ENCODE results near the gene FYB1.

DNA sequence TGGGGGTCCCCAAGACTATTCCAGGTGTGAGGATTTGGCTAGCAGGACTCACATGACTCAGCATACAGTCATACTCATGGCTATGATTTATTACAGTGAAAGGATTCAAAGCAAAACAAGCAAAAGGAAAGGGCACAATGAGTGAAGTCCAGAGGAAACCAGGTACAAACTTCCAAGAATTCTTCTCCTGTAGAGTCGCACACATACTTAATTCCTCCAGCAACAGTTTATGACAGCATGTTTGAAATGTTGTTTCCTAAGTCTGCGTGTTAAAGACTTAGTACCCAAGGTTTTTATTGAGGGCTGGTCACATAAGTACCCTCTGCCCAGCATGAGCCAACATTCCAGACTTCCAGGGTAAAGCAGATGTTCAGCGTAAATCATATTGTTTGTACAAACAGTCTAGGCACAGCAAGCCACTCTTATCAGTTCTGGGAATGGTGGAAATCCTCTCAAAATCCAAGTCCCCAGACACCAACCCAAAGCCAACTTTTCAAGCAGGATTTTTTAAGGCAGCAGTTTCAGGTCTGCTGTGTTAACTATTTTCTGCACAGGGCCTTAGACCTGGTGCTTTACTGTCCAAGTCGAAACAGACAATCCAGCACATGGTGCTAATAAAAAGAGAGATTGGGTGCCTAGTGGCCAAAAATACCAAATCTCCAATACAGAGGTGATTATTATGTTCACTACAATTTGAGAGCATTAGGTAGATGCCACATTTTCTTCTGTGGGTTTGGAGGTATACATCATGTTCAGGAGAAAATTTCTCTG lies 126.6 kb downstream of the FYB1 start:
- TF ChIP-seq POLR2AphosphoS5 (IDR thresholded peaks at IDR 0.05; ENCODE audit: borderline replicate concordance, low read depth, low read length), result no peak
- TF ChIP-seq EZH2 (IDR thresholded peaks at IDR 0.05), result no peak
